ENCODE measurements around the gene SMAD3.

- TF ChIP-seq POLR2A (IDR thresholded peaks at IDR 0.05; ENCODE audit: low read length): no peak
- no peak for TF ChIP-seq GATA1 (IDR thresholded peaks at IDR 0.05; ENCODE audit: low read depth, low read length)
Measured at GRCh38 chr15:67107014-67107812, 41.8 kb downstream of the SMAD3 start.

All from erythroblast (primary cell).